DND-41 (cell line): ENCODE results near the gene GRM5.
"Not testable (repeated sequence)": the region's sequence is repeated elsewhere in the genome, so short reads cannot be mapped to it uniquely, and the experiment has no call there.

Experiments
- ATAC-seq: fragments of 200-7000 bp; cut with Tn5 transposase; 3 replicates; pipeline ENCODE4 v1.9.1; 2021; ENCODE audit warnings: low read depth; ENCODE audit not compliant: insufficient read depth
- DNase-seq: peaks from one replicate; pipeline ENCODE4 v3.0.0-alpha.2; 2020
- H2AFZ ChIP-seq: 2 replicates; pipeline ENCODE4 v1.6.0; 2012; ENCODE audit warnings: low read depth, low read length
- H3K27ac ChIP-seq: 2 replicates; pipeline ENCODE4 v1.5.1; 2012; ENCODE audit warnings: low read length, inconsistent platforms
- H3K27me3 ChIP-seq: fragments of 200-600 bp; sonication (generic); 2 replicates; pipeline ENCODE4 v1.6.0; 2012; ENCODE audit warnings: low read length, mild to moderate bottlenecking, inconsistent platforms; ENCODE audit not compliant: insufficient read depth, poor library complexity
- H3K36me3 ChIP-seq: 2 replicates; pipeline ENCODE4 v1.5.1; 2012; ENCODE audit warnings: low read length, inconsistent platforms; ENCODE audit not compliant: insufficient read depth
- H3K4me1 ChIP-seq: 2 replicates; pipeline ENCODE4 v1.5.1; 2012; ENCODE audit warnings: mild to moderate bottlenecking, low read length; ENCODE audit not compliant: insufficient read depth
- H3K4me2 ChIP-seq: 2 replicates; pipeline ENCODE4 v1.6.0; 2012; ENCODE audit warnings: mild to moderate bottlenecking, moderate library complexity, low read length, inconsistent platforms; ENCODE audit not compliant: insufficient read depth
- H3K4me3 ChIP-seq, 2 experiments: fragments of 200-600 bp in 1 of 2; shearing (Covaris generic) in 1 of 2; 2 replicates each; pipeline ENCODE4 v1.5.1; 2012 to 2016; ENCODE audit warnings: inconsistent platforms in 2 of 2, low read length in 2 of 2, mild to moderate bottlenecking in 2 of 2, low read depth in 1 of 2, moderate library complexity in 1 of 2
- H3K79me2 ChIP-seq: 2 replicates; pipeline ENCODE4 v1.6.0; 2012; ENCODE audit warnings: low read length, inconsistent platforms; ENCODE audit not compliant: insufficient read depth
- H3K9ac ChIP-seq: 2 replicates; pipeline ENCODE4 v1.6.0; 2012; ENCODE audit warnings: low read depth, mild to moderate bottlenecking, inconsistent platforms, low read length, moderate library complexity
- H3K9me3 ChIP-seq: 2 replicates; pipeline ENCODE4 v1.5.1; 2012; ENCODE audit warnings: low read length, moderate library complexity, mild to moderate bottlenecking, inconsistent platforms; ENCODE audit not compliant: insufficient read depth, severe bottlenecking
- H4K20me1 ChIP-seq: 2 replicates; pipeline ENCODE4 v1.6.0; 2012; ENCODE audit warnings: low read length; ENCODE audit not compliant: insufficient read depth
- CTCF ChIP-seq: IDR thresholded peaks from 2 replicates; pipeline ENCODE4 v1.5.1; 2012; ENCODE audit warnings: borderline replicate concordance, low read length, moderate library complexity, mild to moderate bottlenecking; ENCODE audit not compliant: poor library complexity, severe bottlenecking; ENCODE audit errors: extremely low read depth
- EZH2 ChIP-seq: IDR thresholded peaks from 3 replicates; pipeline ENCODE4 v1.6.1; 2012; ENCODE audit warnings: borderline replicate concordance, low read depth, mild to moderate bottlenecking, moderate library complexity, low read length, inconsistent platforms; ENCODE audit not compliant: severe bottlenecking

GRM5 gene

GRCh38 chr11:88972210-88972609 is 93.6 kb downstream of the GRM5 start:
- no peaks in the 10 kb centered on the region for H4K20me1 ChIP-seq
- ATAC-seq (no peak), DNase-seq (no peak)
- no peaks in the 10 kb centered on the region for H3K79me2 ChIP-seq
- no peaks in the 10 kb centered on the region for H3K4me1 ChIP-seq
- TF ChIP-seq EZH2 (no peak), CTCF (no peak)
- H3K4me2 ChIP-seq, result no peak overlapping the region
- H3K27me3 ChIP-seq, result no peaks in the 10 kb centered on the region
- no peak overlapping the region for H3K27ac ChIP-seq
- H3K36me3 ChIP-seq, result no peaks in the 10 kb centered on the region
- H3K4me3 ChIP-seq, result no peak overlapping the region
- no peak overlapping the region for H2AFZ ChIP-seq
- H3K9ac ChIP-seq, result no peak overlapping the region
- no peaks in the 10 kb centered on the region for H3K9me3 ChIP-seq

DNA sequence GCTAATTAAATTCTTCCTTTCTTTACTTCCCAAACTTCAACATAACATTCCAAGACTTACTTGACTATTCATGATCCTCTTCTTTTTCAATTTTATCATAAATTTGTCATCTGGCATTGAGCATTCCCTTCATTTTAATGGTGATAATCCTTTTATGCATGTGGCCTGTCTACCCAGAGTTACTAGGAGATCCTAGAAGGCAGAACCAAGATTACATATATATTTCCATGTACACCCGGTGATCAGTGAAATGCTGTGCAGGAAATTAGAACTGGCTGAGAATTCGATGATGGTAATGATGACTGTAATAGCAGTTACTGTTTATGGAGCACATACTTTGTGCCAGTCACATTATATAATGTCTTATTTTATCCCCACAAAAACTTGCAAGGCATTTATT is 104.2 kb downstream of the GRM5 start:
- not testable (repeated sequence) for H3K4me1 ChIP-seq

DNA sequence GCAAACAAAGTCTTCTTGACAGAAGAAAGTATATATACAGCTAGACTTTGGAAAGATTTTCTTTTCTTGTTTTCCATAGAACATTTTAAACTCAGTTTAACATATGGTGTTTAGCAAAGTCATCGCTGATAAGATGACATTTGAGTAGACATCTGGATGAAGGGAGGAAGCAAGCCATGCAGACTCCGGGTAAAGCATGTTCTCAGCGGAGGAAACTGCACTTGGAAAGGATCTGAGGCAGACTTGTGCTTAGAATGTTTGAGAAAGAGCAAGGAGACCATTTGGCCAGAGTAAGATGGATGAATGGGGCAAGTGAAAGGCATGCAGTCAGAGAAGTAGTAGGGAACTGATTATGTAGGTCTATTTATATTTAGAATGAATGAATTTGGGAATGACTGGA is 105.9 kb downstream of the GRM5 start:
- not testable (repeated sequence) for ATAC-seq, H3K27ac ChIP-seq, H4K20me1 ChIP-seq, H3K4me3 ChIP-seq, H3K9ac ChIP-seq, H3K4me1 ChIP-seq, DNase-seq, H3K36me3 ChIP-seq, H3K9me3 ChIP-seq, H3K79me2 ChIP-seq, H3K27me3 ChIP-seq, H3K4me2 ChIP-seq, H2AFZ ChIP-seq

More for the DNA sequence above, 104.2 kb downstream of the GRM5 start:
- H4K20me1 ChIP-seq, H3K4me2 ChIP-seq, H3K4me3 ChIP-seq, DNase-seq, H3K9ac ChIP-seq, H3K36me3 ChIP-seq, H3K79me2 ChIP-seq, H3K27me3 ChIP-seq, H2AFZ ChIP-seq, H3K9me3 ChIP-seq, ATAC-seq, H3K27ac ChIP-seq: not testable (repeated sequence)

GRCh38 chr11:88950975-88951374 is 114.8 kb downstream of the GRM5 start:
- Histone ChIP-seq H2AFZ (no peak overlapping the region), H3K4me1 (no peaks in the 10 kb centered on the region), H3K4me2 (no peak overlapping the region), H3K9me3 (no peaks in the 10 kb centered on the region), H3K4me3 (no peak overlapping the region), H3K27ac (no peak overlapping the region), H4K20me1 (no peaks in the 10 kb centered on the region), H3K27me3 (no peaks in the 10 kb centered on the region), H3K36me3 (no peaks in the 10 kb centered on the region), H3K9ac (no peak overlapping the region), H3K79me2 (no peaks in the 10 kb centered on the region)
- DNase-seq, result no peak
- TF ChIP-seq EZH2 (no peak), CTCF (no peak)
- ATAC-seq, result no peak

- not testable (repeated sequence) for H3K9ac ChIP-seq, H3K36me3 ChIP-seq, H3K4me2 ChIP-seq, H3K79me2 ChIP-seq, H3K27me3 ChIP-seq, H3K9me3 ChIP-seq, H3K4me3 ChIP-seq, H2AFZ ChIP-seq, H3K27ac ChIP-seq, H3K4me1 ChIP-seq, ATAC-seq, H4K20me1 ChIP-seq, DNase-seq
These were observed 116.9 kb downstream of the GRM5 start for GRCh38 chr11:88948908-88949307.

DNA sequence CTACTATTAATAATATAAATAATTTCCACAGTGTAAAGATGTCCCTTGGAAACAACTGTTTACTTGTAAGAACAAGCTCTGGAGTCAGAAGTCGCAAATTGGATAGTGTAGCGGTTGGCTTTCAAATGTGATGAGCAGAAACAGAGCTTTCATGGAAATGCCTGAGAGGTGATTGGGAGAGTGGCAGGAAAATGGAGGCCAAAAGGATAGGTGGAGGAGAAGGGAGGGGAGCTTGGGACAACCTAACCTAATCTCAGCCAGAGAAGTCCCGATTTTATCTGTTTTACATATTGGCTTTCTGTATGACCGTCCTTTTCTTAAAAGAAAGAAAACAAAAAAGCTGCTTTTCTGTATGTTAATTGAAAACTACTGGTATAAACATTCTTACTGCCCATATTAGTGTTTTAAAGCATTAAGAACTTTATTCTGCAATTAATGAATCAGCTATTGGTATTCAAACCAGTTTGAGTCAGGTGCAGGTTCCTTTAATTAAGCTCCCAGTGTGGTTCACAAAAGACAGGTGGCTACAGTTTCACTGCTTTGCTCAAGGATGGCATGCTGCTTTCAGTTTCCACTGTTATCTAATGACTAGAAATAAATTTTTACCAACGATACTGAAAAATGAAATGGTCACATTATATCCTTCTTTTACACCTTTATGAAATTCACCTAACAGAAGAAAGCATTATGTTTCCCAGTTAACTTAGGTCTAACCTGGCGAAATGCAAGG is 117.8 kb downstream of the GRM5 start:
- H2AFZ ChIP-seq, DNase-seq: not testable (repeated sequence)

More for the DNA sequence above, 117.8 kb downstream of the GRM5 start:
- not testable (repeated sequence) for H3K27ac ChIP-seq, H3K9me3 ChIP-seq, H3K4me1 ChIP-seq, H3K79me2 ChIP-seq, H3K27me3 ChIP-seq, ATAC-seq, H3K36me3 ChIP-seq, H3K9ac ChIP-seq, H3K4me3 ChIP-seq, H4K20me1 ChIP-seq, H3K4me2 ChIP-seq
